DOHH2 (cell line): Measurements from ENCODE around the gene AP5Z1.

ENCODE experiments used
- H3F3A ChIP-seq: fragments of 200-600 bp; sonication (generic), shearing (Covaris generic); 2 replicates; pipeline ENCODE4 v1.6.0; 2016; ENCODE audit warnings: antibody characterized with exemption, mild to moderate bottlenecking; ENCODE audit not compliant: control insufficient read depth, insufficient read depth
- H3K27ac ChIP-seq: fragments of 200-600 bp; sonication (generic); 2 replicates; pipeline ENCODE4 v1.5.1; 2014; ENCODE audit warnings: low read depth, mild to moderate bottlenecking, low read length, moderate library complexity
- H3K27me3 ChIP-seq: fragments of 200-600 bp; sonication (generic); 2 replicates; pipeline ENCODE4 v1.6.1; 2014; ENCODE audit warnings: mild to moderate bottlenecking, low read length, mixed read lengths; ENCODE audit not compliant: control insufficient read depth
- H3K36me3 ChIP-seq: fragments of 200-600 bp; sonication (generic); 2 replicates; pipeline ENCODE4 v1.6.1; 2014; ENCODE audit warnings: mild to moderate bottlenecking, low read length, moderate library complexity, mixed read lengths; ENCODE audit not compliant: control insufficient read depth
- H3K4me1 ChIP-seq: fragments of 200-600 bp; sonication (generic); 2 replicates; pipeline ENCODE4 v1.6.1; 2014; ENCODE audit warnings: mild to moderate bottlenecking, low read length, mixed read lengths; ENCODE audit not compliant: control insufficient read depth
- H3K4me2 ChIP-seq: fragments of 200-600 bp; sonication (generic); 2 replicates; pipeline ENCODE4 v1.6.0; 2014; ENCODE audit warnings: mild to moderate bottlenecking, low read length, moderate library complexity
- H3K4me3 ChIP-seq: fragments of 200-600 bp; sonication (generic); 2 replicates; pipeline ENCODE4 v1.5.1; 2014; ENCODE audit warnings: mild to moderate bottlenecking, low read length, mixed read lengths
- H3K79me2 ChIP-seq: fragments of 200-600 bp; sonication (generic); 2 replicates; pipeline ENCODE4 v1.6.1; 2014; ENCODE audit warnings: mild to moderate bottlenecking, low read length, mixed read lengths; ENCODE audit not compliant: control insufficient read depth
- H3K9me2 ChIP-seq: fragments of 200-600 bp; sonication (generic); replicated peaks from 2 replicates; pipeline ENCODE4 v1.6.1; 2014; ENCODE audit warnings: mild to moderate bottlenecking, low read length, mixed read lengths; ENCODE audit not compliant: control insufficient read depth
- H3K9me3 ChIP-seq: fragments of 200-600 bp; sonication (generic); 2 replicates; pipeline ENCODE4 v1.6.1; 2014; ENCODE audit warnings: antibody characterized with exemption, low read length, mixed read lengths; ENCODE audit not compliant: control insufficient read depth, insufficient read depth
- H4K20me1 ChIP-seq: fragments of 200-600 bp; sonication (generic); 2 replicates; pipeline ENCODE4 v1.6.0; 2014; ENCODE audit warnings: low read depth, mild to moderate bottlenecking, antibody characterized with exemption, low read length, moderate library complexity; ENCODE audit not compliant: control insufficient read depth, insufficient read depth
- CTCF ChIP-seq: fragments of 200-600 bp; sonication (generic); IDR thresholded peaks from one replicate; pipeline ENCODE4 v1.5.1; 2014; ENCODE audit warnings: antibody characterized with exemption, mild to moderate bottlenecking, low read depth, low read length; ENCODE audit not compliant: poor library complexity, severe bottlenecking
- EZH2phosphoT487 ChIP-seq: fragments of 200-600 bp; sonication (generic); IDR thresholded peaks from 2 replicates; pipeline ENCODE4 v1.6.1; 2017; ENCODE audit warnings: borderline replicate concordance, mild to moderate bottlenecking, antibody characterized with exemption, low read length, moderate library complexity, mixed read lengths

AP5Z1 gene

GRCh38 chr7:4835398-4836205 lies 60.2 kb downstream of the AP5Z1 start:
- Histone ChIP-seq H3F3A (no peaks in the 10 kb centered on the region), H3K4me2 (no peak overlapping the region), H3K27me3 (no peaks in the 10 kb centered on the region), H3K4me1 (no peaks in the 10 kb centered on the region), H3K9me2 (no peaks in the 10 kb centered on the region), H3K36me3 (no peaks in the 10 kb centered on the region), H3K9me3 (no peaks in the 10 kb centered on the region), H3K4me3 (no peak overlapping the region), H3K79me2 (no peaks in the 10 kb centered on the region), H3K27ac (no peak overlapping the region), H4K20me1 (no peaks in the 10 kb centered on the region)
- TF ChIP-seq CTCF, result no peak
- TF ChIP-seq EZH2phosphoT487, result no peak

GRCh38 chr7:4836206-4836661 lies 60.8 kb downstream of the AP5Z1 start:
- Histone ChIP-seq H3K27me3 (no peaks in the 10 kb centered on the region), H3K27ac (no peak overlapping the region), H3K4me2 (no peak overlapping the region), H4K20me1 (no peaks in the 10 kb centered on the region), H3K36me3 (no peaks in the 10 kb centered on the region), H3K9me2 (no peaks in the 10 kb centered on the region), H3K4me1 (no peaks in the 10 kb centered on the region), H3K4me3 (no peak overlapping the region), H3F3A (no peaks in the 10 kb centered on the region), H3K9me3 (no peaks in the 10 kb centered on the region), H3K79me2 (no peaks in the 10 kb centered on the region)
- TF ChIP-seq CTCF (no peak), EZH2phosphoT487 (no peak)

GRCh38 chr7:4837041-4837802 lies 61.8 kb downstream of the AP5Z1 start:
- no peaks in the 10 kb centered on the region for H3F3A ChIP-seq
- H3K4me2 ChIP-seq, result no peak overlapping the region

More at GRCh38 chr7:4837041-4837802, 61.8 kb downstream of the AP5Z1 start:
- no peaks in the 10 kb centered on the region for H3K4me1 ChIP-seq
- H3K36me3 ChIP-seq, result no peaks in the 10 kb centered on the region
- no peaks in the 10 kb centered on the region for H3K79me2 ChIP-seq
- TF ChIP-seq EZH2phosphoT487 (no peak), CTCF (no peak)
- H3K4me3 ChIP-seq, result no peak overlapping the region
- no peaks in the 10 kb centered on the region for H3K9me3 ChIP-seq
- no peaks in the 10 kb centered on the region for H4K20me1 ChIP-seq
- H3K27ac ChIP-seq, result no peak overlapping the region
- H3K27me3 ChIP-seq, result no peaks in the 10 kb centered on the region
- no peaks in the 10 kb centered on the region for H3K9me2 ChIP-seq
